DMS114 treated with DMSO at 0.1 percent for 48 hours (cell line): ENCODE data around the gene OR6T1.

ENCODE experiments used
- DNase-seq: peaks from one replicate; lab custom pipeline; 2025; ENCODE audit not compliant: unreplicated experiment; lab: John Stamatoyannopoulos, UW

Gene OR6T1

GRCh38 chr11:123943738-123944137 lies at the start of gene OR6T1:
Gene OR6T1 (minus strand): TSS chr11:123943838. CDS start chr11:123943838, 0 bp downstream.
- no peak for DNase-seq

- no peak for DNase-seq
Measured at GRCh38 chr11:123979311-123979710, 35.7 kb upstream of the OR6T1 start.

- DNase-seq, result no peak
Measured at GRCh38 chr11:123977731-123978347, 34.2 kb upstream of the OR6T1 start, which contains the start of gene OR10S1. Gene OR10S1 (minus strand): TSS chr11:123977781. CDS start chr11:123977664, 117 bp downstream.

GRCh38 chr11:123976770-123977560 lies 33.3 kb upstream of the OR6T1 start:
- no peak for DNase-seq

- DNase-seq, result no peak
Measured at GRCh38 chr11:123973816-123974215, 30.2 kb upstream of the OR6T1 start.

GRCh38 chr11:123956752-123957151 lies 13.1 kb upstream of the OR6T1 start:
- DNase-seq, result no peak

GRCh38 chr11:123945132-123945531 lies 1.5 kb upstream of the OR6T1 start:
- DNase-seq, result no peak

GRCh38 chr11:123942413-123942812 lies 1.2 kb downstream of the OR6T1 start:
- DNase-seq, result no peak

- no peak for DNase-seq
Measured at GRCh38 chr11:123939317-123939716, 4.3 kb downstream of the OR6T1 start, which contains the start of gene OR4D5. Gene OR4D5 (plus strand): TSS chr11:123939617. CDS start chr11:123939617, 0 bp downstream.

- DNase-seq, result no peak
Measured at GRCh38 chr11:123924027-123924426, 19.6 kb downstream of the OR6T1 start.

GRCh38 chr11:123920943-123921342 lies 22.7 kb downstream of the OR6T1 start:
- no peak for DNase-seq

GRCh38 chr11:123905826-123906225 lies 37.8 kb downstream of the OR6T1 start:
- DNase-seq, result no peak

- no peak for DNase-seq
Measured at GRCh38 chr11:123904932-123905331, 38.7 kb downstream of the OR6T1 start.

GRCh38 chr11:123903932-123904331 lies 39.7 kb downstream of the OR6T1 start:
- no peak for DNase-seq

- DNase-seq, result no peak
Measured at GRCh38 chr11:123901867-123902266, 41.8 kb downstream of the OR6T1 start, which contains the start of gene OR8D4. Gene OR8D4 (plus strand): TSS chr11:123902167. CDS start chr11:123906432, 4,265 bp downstream.

GRCh38 chr11:123899792-123900191 lies 43.8 kb downstream of the OR6T1 start:
- DNase-seq, result no peak
